CD14-positive monocyte (primary cell): ENCODE results near the gene TOR4A. TPM values are rescaled to one million over a fixed set of nuclear protein-coding genes. Genes with fewer than 3 reads are reported as not detected.

Experiments used
- DNase-seq, 3 donors: peaks; one replicate each; pipeline ENCODE4 v3.0.0-alpha.2; 2011 to 2022
- H2AFZ ChIP-seq: 2 replicates; pipeline ENCODE4 v1.6.0; 2012; ENCODE audit warnings: mild to moderate bottlenecking, low read depth, low read length, inconsistent platforms; ENCODE audit not compliant: insufficient read depth, poor library complexity, severe bottlenecking
- H3K27ac ChIP-seq, 2 donors: 1 replicate in 1 of 2; 2 replicates in 1 of 2; pipeline ENCODE4 v1.5.1; 2012 to 2013; ENCODE audit warnings: low read length in 2 of 2, control low read depth in 1 of 2, inconsistent platforms in 1 of 2, low read depth in 1 of 2, mild to moderate bottlenecking in 1 of 2
- H3K27me3 ChIP-seq, 2 donors: one replicate each; pipeline versions ENCODE4 v1.6.0 to v1.6.1; 2011 to 2013; ENCODE audit warnings: low read length in 2 of 2; ENCODE audit not compliant: control insufficient read depth in 2 of 2, insufficient read depth in 2 of 2
- H3K36me3 ChIP-seq, 2 donors: replicated peaks in 1 of 2; 1 replicate in 1 of 2; 2 replicates in 1 of 2; pipeline versions ENCODE4 v1.5.1 to v1.6.1; 2012 to 2013; ENCODE audit warnings: low read length in 2 of 2, control low read depth in 1 of 2, inconsistent platforms in 1 of 2, mild to moderate bottlenecking in 1 of 2; ENCODE audit not compliant: insufficient read depth in 2 of 2, control insufficient read depth in 1 of 2
- H3K4me1 ChIP-seq, 2 donors: 1 replicate in 1 of 2; 2 replicates in 1 of 2; pipeline versions ENCODE4 v1.5.1 to v1.6.1; 2012 to 2013; ENCODE audit warnings: low read length in 2 of 2, control low read depth in 1 of 2, inconsistent platforms in 1 of 2, mild to moderate bottlenecking in 1 of 2, moderate library complexity in 1 of 2; ENCODE audit not compliant: insufficient read depth in 2 of 2, control insufficient read depth in 1 of 2
- H3K4me2 ChIP-seq: replicated peaks from 2 replicates; pipeline ENCODE3; 2012; ENCODE audit warnings: low read length, moderate library complexity, mild to moderate bottlenecking; ENCODE audit not compliant: poor library complexity, severe bottlenecking; ENCODE audit errors: extremely low read depth
- H3K4me3 ChIP-seq, 3 experiments: fragments of 200-600 bp in 1 of 3; sonication (generic) in 1 of 3; replicated peaks in 1 of 3; 1 replicate in 2 of 3; 2 replicates in 1 of 3; pipeline ENCODE4 v1.5.1; 2011 to 2013; ENCODE audit warnings: low read length in 3 of 3, mild to moderate bottlenecking in 3 of 3, control low read depth in 2 of 3, low read depth in 2 of 3, inconsistent platforms in 1 of 3, moderate library complexity in 1 of 3
- H3K79me2 ChIP-seq: 2 replicates; pipeline ENCODE4 v1.6.0; 2012; ENCODE audit warnings: mild to moderate bottlenecking, control low read depth, inconsistent platforms, low read length, moderate library complexity; ENCODE audit not compliant: insufficient read depth
- H3K9ac ChIP-seq: 2 replicates; pipeline ENCODE4 v1.6.0; 2017; ENCODE audit warnings: low read length, mild to moderate bottlenecking; ENCODE audit not compliant: insufficient read depth, poor library complexity, severe bottlenecking
- H3K9me3 ChIP-seq, 2 donors: replicated peaks in 1 of 2; 1 replicate in 1 of 2; 2 replicates in 1 of 2; pipeline versions ENCODE4 v1.5.1 to v1.6.1; 2012 to 2013; ENCODE audit warnings: low read length in 2 of 2, control low read depth in 1 of 2; ENCODE audit not compliant: control insufficient read depth in 1 of 2, insufficient read depth in 1 of 2
- H4K20me1 ChIP-seq: 2 replicates; pipeline ENCODE4 v1.6.0; 2012; ENCODE audit warnings: mild to moderate bottlenecking, low read length, control low read depth, moderate library complexity; ENCODE audit not compliant: insufficient read depth
- H3K27ac Mint-ChIP-seq, 7 donors: one replicate each; pipeline ENCODE4 v1.8.0; 2020; ENCODE audit warnings: mild to moderate bottlenecking in 7 of 7, mixed read lengths in 7 of 7, moderate library complexity in 6 of 7, inconsistent platforms in 2 of 7
- H3K27me3 Mint-ChIP-seq, 3 donors: one replicate each; pipeline ENCODE4 v1.8.0; 2021 to 2022; ENCODE audit warnings: low read depth in 3 of 3, mild to moderate bottlenecking in 3 of 3, mixed read lengths in 3 of 3, moderate library complexity in 3 of 3, inconsistent platforms in 1 of 3
- H3K36me3 Mint-ChIP-seq, 2 donors: one replicate each; pipeline ENCODE4 v1.8.0; 2020; ENCODE audit warnings: mixed read lengths in 2 of 2, inconsistent platforms in 1 of 2, mild to moderate bottlenecking in 1 of 2
- H3K4me1 Mint-ChIP-seq: one replicate; pipeline ENCODE4 v1.8.0; 2020; ENCODE audit warnings: mild to moderate bottlenecking, mixed read lengths
- H3K4me3 Mint-ChIP-seq, 2 donors: one replicate each; pipeline ENCODE4 v1.8.0; 2020; ENCODE audit warnings: mild to moderate bottlenecking in 2 of 2, mixed read lengths in 2 of 2, moderate library complexity in 1 of 2
- H3K9me3 Mint-ChIP-seq, 7 donors: one replicate each; pipeline ENCODE4 v1.8.0; 2020 to 2022; ENCODE audit warnings: mixed read lengths in 7 of 7, mild to moderate bottlenecking in 6 of 7, moderate library complexity in 6 of 7, inconsistent platforms in 2 of 7
- CTCF ChIP-seq: fragments of 200-600 bp; IDR thresholded peaks from one replicate; pipeline ENCODE4 v1.8.0; 2022; ENCODE audit warnings: antibody characterized with exemption, mild to moderate bottlenecking
- WGBS: methylation state at CpG from one replicate; pipeline ENCODE4 v1.1.5; 2013; ENCODE audit warnings: missing lambda C conversion rate; ENCODE audit not compliant: insufficient coverage; 5-methylcytosine and 5-hydroxymethylcytosine counted together
- intact Hi-C, 2 donors: fragments of 100-400 bp; cut with micrococcal nuclease; formaldehyde crosslinking; loops; one replicate each; pipeline versions ENCODE4 v1.15.0 to v1.15.1; 2023
- polyA plus RNA-seq, 3 donors: library from polyadenylated mRNA; depleted of rRNA in 1 of 3; unstranded in 2 of 3; stranded (reverse) in 1 of 3; fragments of 300-500 nt in 2 of 3; fragments of >200 nt in 1 of 3; fragmentation: Illumina TruSeq in 2 of 3; gene quantifications; 1 replicate in 2 of 3; 2 replicates in 1 of 3; pipeline ENCODE4 v1.2.3, GENCODE V29; 2012 to 2021

The TOR4A gene
- polyA plus RNA-seq, 3 donors = 13.7 to 17.6 (median 15.4) TPM

GRCh38 chr9:137298401-137299202 lies 21.1 kb downstream of the TOR4A start:
- Histone ChIP-seq H3K36me3 (no peaks in the 10 kb centered on the region), H3K79me2 (no peaks in the 10 kb centered on the region), H3K4me2 (no peak overlapping the region), H4K20me1 (no peaks in the 10 kb centered on the region), H3K27me3 (peaks cover 46 to 80% of the 10 kb centered on the region in 2 donors), H2AFZ (no peak overlapping the region), H3K4me3 (no peak overlapping the region), H3K27ac (no peak overlapping the region), H3K9ac (no peak overlapping the region), H3K9me3 (peaks cover 13 to 19% of the 10 kb centered on the region in 2 donors), H3K4me1 (peaks cover 18 to 32% of the 10 kb centered on the region in 2 donors)
- DNase-seq = no peak
- H3K4me3 Mint-ChIP-seq = peak overlapping the region in 1 of 2 donors; percentile 67
- TF ChIP-seq CTCF = no peak
- peaks cover 23% of the 10 kb centered on the region for H3K4me1 Mint-ChIP-seq
- no peak overlapping the region for H3K27ac Mint-ChIP-seq
- peaks cover 3 to 14% of the 10 kb centered on the region in 2 donors for H3K36me3 Mint-ChIP-seq
- peaks cover 67 to 86% (median 75%) of the 10 kb centered on the region in 3 donors for H3K27me3 Mint-ChIP-seq
- WGBS = 97% methylated on average over 24 of the region's 24 CpGs
- H3K9me3 Mint-ChIP-seq = peaks cover 5 to 28% (median 19%) of the 10 kb centered on the region in 7 donors
- intact Hi-C loops = loop anchor here in 1 of 2 donors (10.0 kb wide), 2 partner anchors 146 to 226 kb away; partner anchors contain the start of gene ENTPD8

- H3K4me3 ChIP-seq = no peak overlapping the region
- H3K4me1 Mint-ChIP-seq = peaks cover 23% of the 10 kb centered on the region
- peaks cover 5 to 24% (median 16%) of the 10 kb centered on the region in 7 donors for H3K9me3 Mint-ChIP-seq
- intact Hi-C loops = loop anchor here in 1 of 2 donors (10.0 kb wide), 2 partner anchors 146 to 226 kb away; partner anchors contain the start of gene ENTPD8
- no peak overlapping the region for H2AFZ ChIP-seq
- peaks cover 3 to 14% of the 10 kb centered on the region in 2 donors for H3K36me3 Mint-ChIP-seq
- H3K27me3 ChIP-seq = peaks cover 46 to 78% of the 10 kb centered on the region in 2 donors
- H3K9ac ChIP-seq = no peak overlapping the region
- no peak for DNase-seq
- no peaks in the 10 kb centered on the region for H3K79me2 ChIP-seq
- H3K4me3 Mint-ChIP-seq = peak overlapping the region in 1 of 2 donors; percentile 67
- H3K27ac Mint-ChIP-seq = no peak overlapping the region
- peaks cover 65 to 86% (median 74%) of the 10 kb centered on the region in 3 donors for H3K27me3 Mint-ChIP-seq
- TF ChIP-seq CTCF = no peak
- WGBS = 91% methylated on average over 7 of the region's 10 CpGs
- H3K36me3 ChIP-seq = no peaks in the 10 kb centered on the region
- no peak overlapping the region for H3K27ac ChIP-seq
- H3K4me2 ChIP-seq = no peak overlapping the region
- H3K9me3 ChIP-seq = peaks cover 10 to 16% of the 10 kb centered on the region in 2 donors
- H3K4me1 ChIP-seq = peaks cover 18 to 32% of the 10 kb centered on the region in 2 donors
- H4K20me1 ChIP-seq = no peaks in the 10 kb centered on the region
These were observed 21.7 kb downstream of the TOR4A start for GRCh38 chr9:137299203-137299565.
